HG03135 (cell line): ENCODE results near the gene MCM3AP.

Experiments used
- ATAC-seq: cut with Tn5 transposase; IDR thresholded peaks from one replicate; pipeline ENCODE4 v1.9.1; 2021; ENCODE audit warnings: mild to moderate bottlenecking, moderate library complexity; ENCODE audit not compliant: unreplicated experiment

Gene MCM3AP

GRCh38 chr21:46220275-46220810 is 65.1 kb downstream of the MCM3AP start:
- no peak for ATAC-seq

GRCh38 chr21:46219591-46220239 is 65.7 kb downstream of the MCM3AP start:
- no peak for ATAC-seq

- ATAC-seq = no peak
Observed at GRCh38 chr21:46218906-46219590, 66.4 kb downstream of the MCM3AP start.

- ATAC-seq = no peak
Observed at GRCh38 chr21:46217511-46218196, 67.8 kb downstream of the MCM3AP start.

GRCh38 chr21:46216132-46216747 is 69.2 kb downstream of the MCM3AP start:
- ATAC-seq = no peak

- no peak for ATAC-seq
Observed at GRCh38 chr21:46215436-46216131, 69.8 kb downstream of the MCM3AP start.

- ATAC-seq = no peak
Observed at GRCh38 chr21:46214478-46215340, 70.7 kb downstream of the MCM3AP start.

- no peak for ATAC-seq
Observed at GRCh38 chr21:46213620-46214286, 71.7 kb downstream of the MCM3AP start.

GRCh38 chr21:46212721-46213484 is 72.5 kb downstream of the MCM3AP start:
- ATAC-seq = no peak

- ATAC-seq = no peak
Observed at GRCh38 chr21:46211786-46212720, 73.4 kb downstream of the MCM3AP start.

GRCh38 chr21:46211376-46211775 is 74.0 kb downstream of the MCM3AP start:
- ATAC-seq = no peak

- ATAC-seq = no peak
Observed at GRCh38 chr21:46210378-46211136, 74.9 kb downstream of the MCM3AP start.

GRCh38 chr21:46208761-46209721 is 76.4 kb downstream of the MCM3AP start:
- ATAC-seq = no peak

GRCh38 chr21:46207920-46208591 is 77.4 kb downstream of the MCM3AP start:
- no peak for ATAC-seq
